Stimulated activated CD8-positive, alpha-beta memory T cell treated with anti-CD3 and anti-CD28 coated beads, Interleukin-7, amount 100 ng/mL, for 48 hours (primary cell): ENCODE results near the gene LSM14A.
"Not testable (repeated sequence)": the region's sequence is repeated elsewhere in the genome, so short reads cannot be mapped to it uniquely, and the experiment has no call there.

ENCODE experiments used
- DNase-seq, 2 donors: peaks; one replicate each; pipeline ENCODE4 v3.0.0-alpha.2; 2020; ENCODE audit warnings: low read depth in 1 of 2; ENCODE audit errors: extremely low read depth in 1 of 2

Gene LSM14A

DNA sequence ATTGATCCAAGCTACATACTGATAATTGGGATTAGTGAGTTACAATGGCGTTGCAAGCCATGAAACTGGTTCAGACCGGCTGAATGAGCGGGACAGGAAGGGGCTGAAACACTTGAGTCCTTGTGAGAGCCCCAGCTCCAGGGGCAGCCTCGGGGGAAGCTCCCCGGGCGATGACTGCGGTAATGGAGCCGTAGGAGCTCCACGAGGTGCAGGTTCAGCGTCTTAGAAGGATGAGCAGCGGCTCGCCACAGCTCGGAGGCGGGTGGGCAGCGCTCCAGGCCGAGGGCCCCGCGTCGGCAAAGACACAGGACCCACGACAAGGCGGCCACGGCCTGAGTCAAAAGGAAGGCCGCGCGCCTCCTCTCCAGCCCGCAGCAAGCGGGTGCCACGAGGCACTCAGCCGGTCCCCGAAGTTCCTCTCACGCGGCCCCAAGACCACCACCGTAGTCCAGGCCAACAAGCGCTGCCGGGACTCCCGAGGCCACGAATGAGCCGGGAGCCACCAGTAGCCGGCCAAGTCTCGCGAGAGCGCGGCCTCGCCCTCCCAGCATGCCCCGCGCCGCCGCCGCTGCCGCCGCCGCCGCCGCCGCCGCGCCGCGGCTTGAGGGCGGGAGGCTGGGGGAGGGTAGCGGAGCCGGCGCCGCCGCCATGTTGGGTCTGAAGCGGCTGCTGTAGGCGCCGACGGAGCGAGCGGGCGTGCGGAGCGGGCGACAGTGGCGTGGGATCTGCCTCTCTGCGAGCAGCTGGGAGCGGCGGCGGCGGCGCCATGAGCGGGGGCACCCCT lies at the start of gene LSM14A:
Gene LSM14A (plus strand): TSS at position 628 of the 784 bp plus-strand sequence. CDS start 139 bp downstream, at position 767.
- DNase-seq: peak; percentile 82 to 85

- DNase-seq: no peak
Observed at GRCh38 chr19:34124828-34125227, 47.5 kb upstream of the LSM14A start.

DNA sequence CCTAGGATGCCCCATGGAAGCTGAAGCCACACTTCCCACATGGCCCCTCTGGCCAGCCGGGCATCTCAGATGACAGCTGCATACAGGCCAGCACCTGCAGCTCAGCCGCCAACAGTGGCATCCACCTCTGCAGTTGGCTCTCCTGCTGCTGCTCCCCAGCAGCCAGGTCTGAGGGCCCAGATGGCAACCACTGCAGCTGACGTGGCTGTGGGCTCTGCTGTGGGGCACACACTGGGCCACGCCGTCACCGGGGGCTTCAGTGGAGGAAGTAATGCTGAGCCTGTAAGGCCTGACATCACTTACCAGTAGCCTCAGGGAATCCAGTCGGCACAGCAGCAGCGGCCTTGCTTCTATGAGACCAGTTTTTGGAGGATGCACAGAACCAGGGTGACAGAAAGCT lies 45.3 kb upstream of the LSM14A start:
- DNase-seq: no peak

DNA sequence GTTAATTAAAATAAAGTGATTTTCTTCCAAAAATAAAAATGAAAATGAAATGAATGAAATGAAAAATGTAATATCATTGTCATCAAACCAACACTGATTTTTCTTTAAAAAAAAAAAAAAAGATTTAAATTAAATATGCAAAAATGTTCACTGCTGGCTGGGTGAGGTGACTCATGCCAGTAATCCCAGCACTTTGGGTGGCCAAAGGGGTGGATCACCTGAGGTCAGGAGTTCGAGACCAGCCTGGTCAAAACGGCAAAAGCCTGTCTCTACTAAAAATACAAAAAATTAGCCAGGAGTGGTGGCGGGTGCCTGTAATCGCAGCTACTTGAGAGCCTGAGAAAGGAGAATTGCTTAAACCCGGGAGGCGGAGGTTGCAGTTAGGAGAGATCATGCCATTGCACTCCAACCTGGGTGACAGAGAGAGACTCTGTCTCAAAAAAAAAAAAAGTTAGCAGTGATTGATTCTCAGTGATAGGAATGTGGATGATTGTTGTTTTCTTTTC lies 44.6 kb upstream of the LSM14A start:
- DNase-seq: no peak

GRCh38 chr19:34128558-34129250 lies 43.6 kb upstream of the LSM14A start:
- no peak for DNase-seq

GRCh38 chr19:34131100-34131499 lies 41.2 kb upstream of the LSM14A start:
- DNase-seq: no peak

DNA sequence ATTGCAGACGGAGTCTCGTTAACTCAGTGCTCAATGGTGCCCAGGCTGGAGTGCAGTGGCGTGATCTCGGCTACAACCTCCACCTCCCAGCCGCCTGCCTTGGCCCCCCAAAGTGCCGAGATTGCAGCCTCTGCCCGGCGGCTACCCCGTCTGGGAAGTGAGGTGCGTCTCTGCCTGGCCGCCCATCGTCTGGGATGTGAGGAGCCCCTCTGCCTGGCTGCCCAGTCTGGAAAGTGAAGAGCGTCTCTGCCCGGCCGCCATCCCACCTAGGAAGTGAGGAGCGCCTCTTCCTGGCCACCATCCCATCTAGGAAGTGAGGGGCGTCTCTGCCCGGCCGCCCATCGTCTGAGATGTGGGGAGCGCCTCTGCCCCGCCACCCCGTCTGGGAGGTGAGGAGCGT lies 40.2 kb upstream of the LSM14A start:
- DNase-seq: not testable (repeated sequence)

DNA sequence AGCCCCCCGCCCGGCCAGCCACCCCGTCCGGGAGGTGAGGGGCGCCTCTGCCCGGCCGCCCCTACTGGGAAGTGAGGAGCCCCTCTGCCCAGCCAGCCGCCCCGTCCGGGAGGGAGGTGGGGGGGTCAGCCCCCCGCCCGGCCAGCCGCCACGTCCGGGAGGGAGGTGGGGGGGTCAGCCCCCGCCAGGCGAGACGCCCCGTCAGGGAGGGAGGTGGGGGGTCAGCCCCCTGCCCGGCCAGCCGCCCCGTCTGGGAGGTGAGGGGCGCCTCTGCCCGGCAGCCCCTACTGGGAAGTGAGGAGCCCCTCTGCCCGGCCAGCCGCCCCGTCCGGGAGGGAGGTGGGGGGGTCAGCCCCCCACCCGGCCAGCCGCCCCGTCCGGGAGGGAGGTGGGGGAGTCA lies 39.6 kb upstream of the LSM14A start:
- not testable (repeated sequence) for DNase-seq

DNA sequence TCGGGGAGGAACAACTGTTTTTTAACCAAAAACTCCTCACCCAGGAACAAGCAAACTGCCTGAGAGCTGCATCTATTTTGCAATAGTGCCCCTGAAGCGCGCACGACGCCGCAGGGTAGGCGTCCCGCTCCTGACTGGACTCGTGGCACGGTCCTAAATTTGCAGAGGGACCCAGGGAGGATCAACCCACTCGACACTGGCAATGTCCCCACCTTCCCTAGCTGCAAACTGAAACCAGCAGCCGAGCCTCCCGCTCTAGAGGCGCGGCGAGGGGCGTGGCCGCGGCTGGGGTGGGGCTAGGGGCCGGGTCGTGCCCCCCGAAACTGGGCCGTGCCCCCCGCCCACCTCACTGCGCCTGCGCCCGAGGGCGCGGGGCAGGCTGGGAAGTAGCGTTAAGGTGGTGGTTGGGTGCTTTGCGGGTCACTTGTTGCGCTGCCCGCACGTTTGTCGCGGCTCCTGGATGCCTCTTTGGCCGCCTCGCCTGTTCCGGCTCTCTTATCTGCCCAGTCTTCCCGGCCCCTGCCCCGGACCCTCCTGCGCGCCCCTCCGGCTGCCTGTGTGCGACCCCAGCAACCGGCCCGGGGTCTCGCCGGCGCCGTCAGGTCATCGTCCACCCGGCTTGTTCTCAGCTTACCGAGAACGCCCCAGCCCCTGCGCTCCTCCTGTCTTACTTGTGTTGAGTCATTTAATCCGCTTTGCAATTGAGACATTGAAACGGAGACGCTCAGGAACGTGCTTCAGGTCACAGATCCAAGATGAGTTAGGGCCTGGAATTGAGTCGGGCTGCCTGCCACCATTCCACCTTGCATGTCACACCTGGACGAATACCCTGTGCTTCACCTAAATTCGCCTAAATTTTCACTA lies 37.9 kb upstream of the LSM14A start:
- peak; percentile 84 to 89 for DNase-seq

- no peak for DNase-seq
Observed at GRCh38 chr19:34135054-34135800, 37.1 kb upstream of the LSM14A start.

DNA sequence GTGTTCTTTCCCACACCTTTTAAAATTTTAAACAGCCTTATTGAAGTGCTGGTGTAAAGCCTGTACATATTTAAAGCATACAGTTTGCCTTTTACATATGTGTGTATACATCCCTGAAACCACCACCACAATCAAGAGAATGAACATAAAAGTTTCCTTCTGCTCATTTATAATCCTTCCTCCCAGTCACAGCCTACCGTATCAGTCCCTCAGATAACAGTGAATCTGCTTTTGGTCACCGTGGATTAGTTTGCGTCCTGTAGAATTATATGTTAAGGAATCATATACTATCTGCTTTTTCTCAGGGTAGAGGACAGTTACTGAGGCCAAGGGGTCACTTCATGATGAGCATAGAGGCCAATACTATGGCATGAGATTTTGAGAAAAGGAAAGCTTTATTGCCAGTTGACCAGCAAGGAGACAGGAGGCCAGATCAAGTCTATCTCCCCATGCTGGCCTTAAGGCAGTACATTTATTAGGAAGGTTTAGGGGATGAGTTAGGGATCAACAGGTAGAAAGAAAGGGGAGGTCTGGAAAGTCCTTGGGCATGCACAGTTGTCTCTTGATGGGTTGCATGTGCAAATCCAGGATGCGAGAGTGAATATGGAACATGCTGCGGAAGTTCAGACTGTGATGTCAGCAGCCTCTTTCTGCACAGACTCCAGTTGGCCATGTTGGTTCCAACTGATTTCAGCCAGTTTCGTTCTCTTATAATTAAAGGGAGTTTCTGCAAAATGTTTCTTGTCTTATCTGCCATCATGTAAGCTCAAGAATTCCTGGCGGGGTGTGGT lies 36.3 kb upstream of the LSM14A start:
- DNase-seq: no peak

GRCh38 chr19:34141025-34141424 lies 31.3 kb upstream of the LSM14A start:
- DNase-seq: no peak

DNA sequence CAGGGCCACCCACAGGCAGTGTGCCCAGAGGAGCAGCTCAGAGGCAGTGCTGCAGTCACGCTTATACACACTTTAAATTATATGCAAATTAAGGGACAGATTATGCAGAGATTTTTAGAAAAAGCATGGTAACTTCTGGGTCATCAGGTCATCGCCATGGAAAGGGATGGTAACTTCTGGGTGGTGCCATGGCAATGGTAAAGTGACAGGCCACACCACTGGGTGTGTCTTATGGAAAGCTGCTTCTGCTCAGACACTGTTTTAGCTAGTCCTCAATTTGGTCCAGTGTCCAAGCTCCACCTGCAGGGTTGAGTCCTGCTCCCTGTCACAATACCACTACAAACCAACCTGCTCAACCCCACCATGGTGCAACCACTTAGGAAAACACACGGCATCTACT lies 29.9 kb upstream of the LSM14A start:
- DNase-seq: no peak

DNA sequence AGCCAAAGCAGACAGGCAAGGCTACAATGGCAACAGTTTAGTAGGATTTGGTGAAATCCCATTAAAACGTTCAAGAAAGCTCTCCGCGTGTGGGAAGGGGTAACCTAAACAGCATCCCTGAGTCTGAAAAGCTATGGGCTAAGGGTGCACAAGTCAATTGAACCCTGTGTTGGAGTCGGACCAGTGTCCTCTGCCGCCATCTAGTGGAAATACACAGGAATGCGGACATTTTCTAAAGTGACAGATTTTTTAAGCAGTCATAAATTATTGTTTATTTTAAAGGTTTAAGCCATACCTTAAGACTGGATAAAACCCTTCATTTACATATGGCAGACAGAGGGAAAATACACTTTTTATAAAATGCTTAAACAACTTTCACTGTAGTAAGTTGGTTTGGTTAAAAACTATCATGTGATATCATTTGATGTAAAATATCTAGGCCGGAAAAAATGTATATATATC lies 26.5 kb upstream of the LSM14A start:
- peak in 1 of 2 donors; percentile 35 for DNase-seq

GRCh38 chr19:34148658-34149185 lies 23.6 kb upstream of the LSM14A start:
- DNase-seq: no peak

GRCh38 chr19:34149873-34150272 lies 22.4 kb upstream of the LSM14A start:
- no peak for DNase-seq

DNA sequence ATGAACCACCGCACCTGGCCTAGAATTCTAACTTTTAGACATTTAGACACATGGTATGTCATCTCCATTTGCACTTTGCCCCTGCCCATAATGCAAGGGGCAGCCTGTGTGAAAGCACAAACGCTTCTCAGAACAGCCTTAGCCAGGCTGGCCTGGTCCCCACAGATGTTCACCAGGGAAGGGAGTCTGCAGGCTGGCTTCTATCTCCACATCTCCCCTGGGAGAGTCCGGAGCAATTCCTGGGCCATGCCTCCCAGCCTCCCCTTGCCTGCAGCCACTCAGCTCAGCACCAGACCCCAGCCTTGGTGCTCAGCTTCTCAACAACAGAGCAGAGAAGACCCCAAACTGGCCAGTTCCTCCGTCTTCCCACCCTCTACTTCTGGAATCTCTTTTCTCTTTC lies 21.7 kb upstream of the LSM14A start:
- DNase-seq: no peak

DNA sequence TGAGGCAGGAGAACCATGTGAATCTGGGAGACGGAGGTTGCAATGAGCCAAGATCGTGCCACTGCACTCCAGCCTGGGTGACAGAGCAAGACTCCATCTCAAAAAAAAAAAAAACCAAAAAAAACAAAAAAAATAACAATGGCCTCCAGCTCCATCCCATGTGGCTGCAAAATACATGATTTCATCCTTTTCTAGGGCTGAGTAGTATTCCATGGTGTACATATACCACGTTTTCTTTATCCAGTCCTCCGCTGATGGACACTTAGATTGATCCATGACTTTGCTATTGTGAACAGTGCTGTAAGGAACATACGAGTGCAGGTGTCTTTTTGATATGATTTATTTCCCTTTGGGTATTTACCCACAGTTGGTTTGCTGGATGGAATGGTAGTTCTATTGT lies 20.9 kb upstream of the LSM14A start:
- no peak for DNase-seq

DNA sequence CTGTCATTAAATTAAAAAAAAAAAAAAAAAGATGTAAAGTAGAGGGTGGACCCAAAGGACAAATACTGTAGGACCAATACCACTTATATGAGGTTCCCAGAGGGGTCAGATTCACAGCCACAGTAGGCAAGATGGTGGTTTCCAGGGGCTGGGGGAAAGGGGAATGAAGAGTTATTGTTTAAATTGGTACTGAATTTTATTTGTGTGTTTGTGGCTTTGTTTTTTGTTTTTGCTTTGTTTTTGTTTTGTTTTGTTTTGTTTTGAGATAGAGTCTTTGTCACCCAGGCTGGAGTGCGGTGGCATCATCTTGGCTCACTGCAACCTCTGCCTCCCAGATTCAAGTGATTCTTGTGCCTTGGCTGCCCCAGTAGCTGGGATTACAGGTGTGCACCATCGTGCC lies 17.9 kb upstream of the LSM14A start:
- DNase-seq: no peak
